ENCODE results near the gene THRSP. TPM values are rescaled to one million over a fixed set of nuclear protein-coding genes. Genes with fewer than 3 reads are reported as not detected.
"Not testable (repeated sequence)": the region's sequence is repeated elsewhere in the genome, so short reads cannot be mapped to it uniquely, and the experiment has no call there.

The THRSP gene
- total RNA-seq, 1 donor from 2014 or later, result not detected

DNA sequence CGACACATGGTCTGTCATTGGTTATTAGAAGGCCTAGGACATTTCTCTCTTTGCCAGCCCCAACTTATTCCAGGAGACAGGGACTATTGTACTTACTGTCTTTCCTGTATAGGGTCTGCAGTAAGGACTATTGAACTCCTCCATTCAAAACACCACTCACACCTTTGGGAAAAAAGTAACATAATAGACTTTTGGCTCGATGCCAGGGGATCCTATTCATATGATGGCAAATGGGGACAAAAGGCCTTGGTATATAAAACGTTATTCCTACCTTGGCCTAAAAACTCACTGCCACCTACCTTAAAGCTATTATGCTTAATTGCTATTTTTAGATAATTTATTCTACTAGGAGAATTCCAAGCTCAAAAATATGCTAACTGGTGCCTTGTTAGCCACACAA is 22.3 kb downstream of the THRSP start:
- H3K9me3 Mint-ChIP-seq (ENCODE audit: unreplicated experiment), result no peaks in the 10 kb centered on the region
- TF ChIP-seq, protein P1, sequence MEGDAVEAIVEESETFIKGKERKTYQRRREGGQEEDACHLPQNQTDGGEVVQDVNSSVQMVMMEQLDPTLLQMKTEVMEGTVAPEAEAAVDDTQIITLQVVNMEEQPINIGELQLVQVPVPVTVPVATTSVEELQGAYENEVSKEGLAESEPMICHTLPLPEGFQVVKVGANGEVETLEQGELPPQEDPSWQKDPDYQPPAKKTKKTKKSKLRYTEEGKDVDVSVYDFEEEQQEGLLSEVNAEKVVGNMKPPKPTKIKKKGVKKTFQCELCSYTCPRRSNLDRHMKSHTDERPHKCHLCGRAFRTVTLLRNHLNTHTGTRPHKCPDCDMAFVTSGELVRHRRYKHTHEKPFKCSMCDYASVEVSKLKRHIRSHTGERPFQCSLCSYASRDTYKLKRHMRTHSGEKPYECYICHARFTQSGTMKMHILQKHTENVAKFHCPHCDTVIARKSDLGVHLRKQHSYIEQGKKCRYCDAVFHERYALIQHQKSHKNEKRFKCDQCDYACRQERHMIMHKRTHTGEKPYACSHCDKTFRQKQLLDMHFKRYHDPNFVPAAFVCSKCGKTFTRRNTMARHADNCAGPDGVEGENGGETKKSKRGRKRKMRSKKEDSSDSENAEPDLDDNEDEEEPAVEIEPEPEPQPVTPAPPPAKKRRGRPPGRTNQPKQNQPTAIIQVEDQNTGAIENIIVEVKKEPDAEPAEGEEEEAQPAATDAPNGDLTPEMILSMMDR (IDR thresholded peaks at IDR 0.05), result no peak
- no peak overlapping the region for H3K27ac Mint-ChIP-seq (ENCODE audit: unreplicated experiment)
- H3K27me3 Mint-ChIP-seq (ENCODE audit: unreplicated experiment), result no peaks in the 10 kb centered on the region
- no peak for DNase-seq (ENCODE audit: extremely low spot score, unreplicated experiment)
- H3K4me3 Mint-ChIP-seq (ENCODE audit: unreplicated experiment), result no peak overlapping the region
- H3K36me3 Mint-ChIP-seq (ENCODE audit: unreplicated experiment), result no peaks in the 10 kb centered on the region
- peaks cover under 1% of the 10 kb centered on the region for H3K4me1 Mint-ChIP-seq (ENCODE audit: unreplicated experiment)

DNA sequence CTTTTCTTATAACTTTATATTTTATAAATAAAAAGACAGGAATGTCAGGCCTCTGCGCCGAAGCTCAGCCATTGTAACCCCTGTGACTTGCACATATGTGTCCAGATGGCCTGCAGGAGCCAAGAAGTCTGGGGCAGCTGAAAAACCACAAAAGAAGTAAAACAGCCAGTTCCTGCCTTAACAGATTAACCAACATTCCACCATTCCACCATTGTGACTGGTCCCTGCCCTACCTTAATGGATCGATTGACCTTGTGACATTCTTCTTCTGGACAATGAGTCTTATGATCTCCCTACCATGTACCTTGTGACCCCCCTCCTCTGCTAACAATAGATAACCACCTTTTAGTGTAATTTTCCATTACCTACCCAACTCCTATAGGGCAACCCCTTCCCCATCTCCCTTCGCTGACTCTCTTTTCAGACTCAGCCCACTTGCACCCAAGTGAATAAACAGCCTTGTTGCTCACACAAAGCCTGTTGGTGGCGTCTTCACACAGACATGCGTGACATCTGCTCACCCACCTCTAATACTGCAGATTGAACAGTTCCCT is 22.9 kb downstream of the THRSP start:
- H3K27me3 Mint-ChIP-seq (ENCODE audit: unreplicated experiment); H3K4me3 Mint-ChIP-seq (ENCODE audit: unreplicated experiment); H3K27ac Mint-ChIP-seq (ENCODE audit: unreplicated experiment); DNase-seq (ENCODE audit: extremely low spot score, unreplicated experiment); H3K9me3 Mint-ChIP-seq (ENCODE audit: unreplicated experiment); H3K4me1 Mint-ChIP-seq (ENCODE audit: unreplicated experiment); H3K36me3 Mint-ChIP-seq (ENCODE audit: unreplicated experiment): not testable (repeated sequence)

DNA sequence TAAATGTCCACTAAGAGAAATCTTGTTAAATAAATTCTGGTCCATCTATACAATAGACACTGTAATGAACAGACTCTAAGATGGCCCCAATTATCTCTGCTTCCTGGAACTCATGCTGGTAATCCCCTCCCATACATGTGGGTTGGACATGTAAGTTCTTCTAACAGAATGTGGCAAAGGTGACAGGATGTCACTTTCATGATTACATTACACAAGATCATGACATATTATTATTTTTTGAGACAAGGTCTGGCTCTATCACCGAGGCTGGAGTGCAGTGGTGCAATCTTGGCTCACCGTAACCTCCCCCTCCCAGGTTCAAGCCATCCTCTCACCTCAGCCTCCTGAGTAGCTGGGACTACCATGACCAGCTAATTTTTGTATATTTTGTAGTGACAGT is 30.6 kb downstream of the THRSP start:
- Mint-ChIP-seq H3K4me3 (ENCODE audit: unreplicated experiment) (no peak overlapping the region), H3K4me1 (ENCODE audit: unreplicated experiment) (peaks cover 2% of the 10 kb centered on the region), H3K36me3 (ENCODE audit: unreplicated experiment) (peaks cover 8% of the 10 kb centered on the region), H3K9me3 (ENCODE audit: unreplicated experiment) (no peaks in the 10 kb centered on the region), H3K27me3 (ENCODE audit: unreplicated experiment) (no peaks in the 10 kb centered on the region), H3K27ac (ENCODE audit: unreplicated experiment) (no peak overlapping the region)
- DNase-seq (ENCODE audit: extremely low spot score, unreplicated experiment), result no peak
- TF ChIP-seq, protein P1 (IDR thresholded peaks at IDR 0.05), result no peak

DNA sequence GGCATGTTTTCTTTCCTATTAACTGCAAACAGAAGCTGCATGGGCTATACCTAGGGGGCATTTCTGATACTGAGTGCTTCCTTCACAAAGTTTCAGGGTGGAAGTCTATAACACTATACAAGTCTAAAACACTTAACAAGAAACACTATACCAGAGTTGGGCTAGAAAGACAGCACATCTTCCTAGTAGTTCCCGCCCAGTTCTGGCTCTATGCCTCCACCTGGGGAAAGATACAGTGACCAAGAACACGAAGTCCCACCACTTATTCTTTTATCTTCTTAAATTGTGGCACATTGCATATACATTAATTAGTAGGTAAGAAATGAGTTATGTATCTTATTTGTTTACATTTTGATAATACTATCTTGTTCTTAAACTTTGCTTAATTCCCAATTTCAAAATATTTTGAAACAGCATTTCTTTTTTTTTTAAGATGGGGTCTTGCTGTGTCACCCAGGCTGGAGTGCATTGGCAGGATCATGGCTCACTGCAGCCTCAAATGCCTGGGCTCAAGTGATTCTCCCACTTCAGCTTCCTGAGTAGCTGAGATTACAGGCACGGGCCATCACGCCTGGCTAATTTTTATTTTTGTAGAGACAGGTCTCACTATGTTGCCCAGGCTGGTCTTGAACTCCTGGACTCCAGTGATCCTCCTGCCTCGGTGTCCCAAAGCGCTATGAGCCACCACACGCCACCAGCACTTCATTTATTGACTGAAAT is 34.2 kb downstream of the THRSP start:
- TF ChIP-seq, protein P1 (IDR thresholded peaks at IDR 0.05), result no peak
- peaks cover 6% of the 10 kb centered on the region for H3K4me1 Mint-ChIP-seq (ENCODE audit: unreplicated experiment)
- DNase-seq (ENCODE audit: extremely low spot score, unreplicated experiment), result no peak
- peaks cover 21% of the 10 kb centered on the region for H3K36me3 Mint-ChIP-seq (ENCODE audit: unreplicated experiment)
- H3K27me3 Mint-ChIP-seq (ENCODE audit: unreplicated experiment), result no peaks in the 10 kb centered on the region
- no peak overlapping the region for H3K27ac Mint-ChIP-seq (ENCODE audit: unreplicated experiment)
- no peak overlapping the region for H3K4me3 Mint-ChIP-seq (ENCODE audit: unreplicated experiment)
- no peaks in the 10 kb centered on the region for H3K9me3 Mint-ChIP-seq (ENCODE audit: unreplicated experiment)

DNA sequence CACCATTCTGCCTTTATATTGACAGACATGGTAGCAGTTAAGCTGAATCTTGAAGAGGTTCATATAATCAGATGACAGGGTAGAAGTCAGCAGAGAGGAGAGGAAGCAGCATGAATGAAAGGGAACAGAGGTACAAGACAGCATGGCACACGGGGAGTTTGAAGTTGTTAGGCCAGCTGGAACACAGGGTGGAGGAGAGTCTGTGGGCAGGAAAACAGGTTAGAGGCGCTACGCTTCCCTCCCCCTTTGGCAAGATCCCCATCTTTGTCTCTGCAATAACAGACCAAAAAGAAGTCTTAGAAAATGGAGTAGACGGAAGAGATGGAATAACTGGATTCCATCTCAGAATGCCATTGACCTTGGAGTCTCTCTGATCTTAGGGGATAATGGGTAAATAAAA is 36.0 kb downstream of the THRSP start:
- no peaks in the 10 kb centered on the region for H3K9me3 Mint-ChIP-seq (ENCODE audit: unreplicated experiment)
- H3K4me3 Mint-ChIP-seq (ENCODE audit: unreplicated experiment), result no peak overlapping the region
- H3K27ac Mint-ChIP-seq (ENCODE audit: unreplicated experiment), result no peak overlapping the region

More for the DNA sequence above, 36.0 kb downstream of the THRSP start:
- TF ChIP-seq, protein P1 (IDR thresholded peaks at IDR 0.05), result no peak
- DNase-seq (ENCODE audit: extremely low spot score, unreplicated experiment), result no peak
- Mint-ChIP-seq H3K36me3 (ENCODE audit: unreplicated experiment) (peaks cover 16% of the 10 kb centered on the region), H3K4me1 (ENCODE audit: unreplicated experiment) (peaks cover 14% of the 10 kb centered on the region), H3K27me3 (ENCODE audit: unreplicated experiment) (no peaks in the 10 kb centered on the region)

Measured in osteocyte (in vitro differentiated cells).